Right lobe of liver (tissue), 4 donors: ENCODE data around the gene AGAP3.

Source experiments
- CTCF ChIP-seq, 4 donors: fragments of 200-600 bp in 3 of 4; fragments of 450-650 bp in 1 of 4; IDR thresholded peaks; one replicate each; pipeline versions ENCODE4 v1.5.1 to v1.8.0; 2016 to 2022; ENCODE audit warnings: antibody characterized with exemption in 4 of 4, mild to moderate bottlenecking in 2 of 4
- POLR2A ChIP-seq: fragments of 450-650 bp; IDR thresholded peaks from one replicate; pipeline ENCODE4 v1.6.1; 2017; ENCODE audit warnings: antibody characterized with exemption, mild to moderate bottlenecking
- donor health status: DM: no; HTN: no; CAD: no.
- donor health status: DM: no; HTN: no; CAD: no.
- donor health status: DM: no; HTN: yes; CAD: no.

DNA sequence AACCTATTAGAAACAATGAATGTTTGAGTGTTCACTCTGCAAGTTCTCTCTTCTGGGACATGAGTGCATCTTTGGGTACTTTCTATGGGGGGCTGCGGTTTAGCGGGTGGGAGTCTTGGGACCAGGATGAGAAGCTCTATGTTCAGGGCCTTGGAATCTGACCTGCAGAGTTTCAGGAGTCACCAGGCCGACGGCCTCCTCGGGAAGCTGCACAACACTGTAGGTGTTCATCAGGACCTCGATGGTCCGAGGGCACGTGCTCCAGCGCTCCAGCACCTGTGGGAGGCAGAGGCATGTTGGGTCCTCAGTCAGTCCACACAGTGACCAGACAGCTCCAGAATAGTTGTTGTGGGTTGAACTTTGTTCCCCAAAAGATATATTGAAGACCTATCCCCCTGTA is 90.1 kb downstream of the AGAP3 start:
- TF ChIP-seq CTCF (IDR thresholded peaks at IDR 0.05) (no peak), POLR2A (no peak)
